Measurements from ENCODE around the gene MEG3.

Gene MEG3

DNA sequence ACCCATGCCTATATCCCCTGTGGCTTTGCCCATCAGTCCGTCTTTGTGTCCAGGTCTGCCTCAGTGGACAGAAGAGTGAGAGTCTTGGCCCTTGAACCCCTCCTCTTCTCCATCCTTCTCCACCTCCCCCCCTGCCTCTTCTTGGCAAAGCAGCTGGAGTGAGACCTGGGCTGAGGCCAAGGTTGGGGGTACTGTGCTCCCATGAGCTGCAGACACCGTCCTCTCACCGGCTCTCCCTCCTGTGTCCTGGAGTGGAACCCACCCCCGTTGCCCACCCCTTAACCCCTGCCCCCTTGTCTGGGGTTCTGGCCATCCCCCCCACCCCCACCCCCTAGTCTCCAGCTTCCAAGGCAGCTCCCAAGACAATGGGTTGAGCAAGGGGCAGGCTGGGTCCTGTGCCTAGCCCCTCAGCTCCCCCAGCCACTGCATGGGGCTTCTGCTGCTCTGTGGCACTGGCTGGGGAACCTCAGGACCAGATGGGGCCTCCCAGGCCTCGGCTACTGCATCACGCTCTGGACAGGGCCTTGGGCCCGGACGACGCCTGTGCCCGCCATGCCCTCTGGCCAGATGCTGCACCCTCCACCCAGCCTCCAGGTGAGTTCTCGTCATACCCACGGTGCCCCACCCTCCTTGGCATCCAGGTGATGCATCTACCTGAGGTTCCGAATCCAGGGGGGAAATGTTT lies 41.9 kb downstream of the MEG3 start:
- no peak for DNase-seq

- DNase-seq, result no peak
Observed at GRCh38 chr14:100868621-100869370, 42.9 kb downstream of the MEG3 start.

DNA sequence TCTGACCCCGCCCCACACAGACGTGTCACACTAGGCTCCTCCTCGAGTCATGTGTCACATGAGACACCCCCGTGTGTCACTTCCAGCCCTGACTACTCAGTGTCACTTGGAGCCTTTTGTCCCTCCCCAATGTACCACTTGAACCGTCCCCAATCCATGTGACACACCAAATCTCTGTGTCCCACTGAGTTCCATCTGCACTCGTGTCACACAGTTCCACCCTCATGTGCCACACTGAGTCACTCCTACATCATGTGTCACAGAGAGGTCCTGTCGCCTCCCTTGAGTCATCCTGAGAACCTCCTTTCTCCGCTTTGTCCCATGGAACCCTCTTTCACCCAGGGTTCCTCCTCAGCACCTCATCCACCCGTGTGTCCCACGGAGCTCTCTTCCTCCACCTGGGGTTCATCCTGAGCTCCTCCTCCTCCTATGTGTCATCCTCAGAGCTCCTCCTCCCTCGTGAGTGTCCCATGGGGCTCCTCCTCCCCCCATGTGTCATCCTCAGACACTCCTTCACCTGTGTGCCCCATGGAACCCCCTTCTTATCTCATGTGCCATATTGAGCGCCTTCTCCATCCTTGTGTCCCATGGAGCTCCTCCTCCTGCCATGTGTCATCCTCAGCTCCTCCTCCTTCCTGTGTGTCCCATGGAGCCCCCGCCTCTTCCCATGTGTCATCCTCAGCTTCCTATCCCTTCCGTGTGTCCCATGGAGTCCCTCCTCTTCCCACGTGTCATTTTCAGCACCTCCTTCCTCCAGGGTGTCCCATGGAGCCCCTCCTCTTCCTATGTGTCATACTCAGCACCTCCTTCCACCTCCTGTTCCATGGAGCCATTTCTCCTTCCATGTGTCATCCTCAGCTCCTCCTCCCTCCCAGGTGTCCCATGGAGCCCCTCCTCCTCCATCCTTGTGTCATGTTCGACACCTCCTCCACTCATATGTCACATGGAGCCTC lies 45.6 kb downstream of the MEG3 start:
- DNase-seq, result no peak

DNA sequence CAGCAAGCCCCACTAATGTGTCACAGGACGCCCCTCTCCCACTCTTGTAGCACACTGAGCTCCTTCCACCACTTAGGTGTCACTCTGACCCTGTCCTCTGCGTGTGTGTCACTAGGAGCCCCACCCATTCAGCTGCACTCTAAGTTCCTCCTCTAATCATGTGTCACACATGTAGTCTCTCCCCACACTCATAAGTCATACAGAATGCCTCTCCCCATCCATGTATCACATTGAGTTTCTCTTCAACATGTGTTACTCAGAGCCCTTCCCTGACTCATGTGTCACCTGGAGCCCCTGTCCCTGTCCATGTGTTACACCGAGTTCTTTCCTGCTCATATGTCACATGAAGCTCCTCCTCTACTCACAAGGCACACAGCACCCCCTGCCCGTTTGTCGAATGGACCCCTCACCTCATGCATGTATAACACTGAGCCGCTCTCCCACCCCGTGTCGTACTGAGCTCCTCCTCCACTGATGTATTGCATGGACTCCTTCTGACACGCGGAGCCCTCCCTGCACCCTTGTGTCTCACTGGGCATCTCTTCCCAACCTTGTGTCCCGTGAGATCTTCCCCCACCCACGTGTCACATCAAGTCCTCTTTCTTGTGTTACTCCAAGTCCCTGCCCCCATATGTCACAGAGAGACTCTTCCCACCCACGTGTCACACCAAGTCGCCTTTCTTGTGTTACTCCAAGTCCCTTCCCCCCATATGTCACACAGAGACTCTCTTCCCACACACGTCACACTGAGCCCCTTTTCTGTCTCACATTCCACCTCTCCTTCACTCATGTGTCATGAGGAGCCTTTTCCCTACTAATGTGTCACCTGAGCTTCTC lies 46.6 kb downstream of the MEG3 start:
- DNase-seq, result no peak

DNA sequence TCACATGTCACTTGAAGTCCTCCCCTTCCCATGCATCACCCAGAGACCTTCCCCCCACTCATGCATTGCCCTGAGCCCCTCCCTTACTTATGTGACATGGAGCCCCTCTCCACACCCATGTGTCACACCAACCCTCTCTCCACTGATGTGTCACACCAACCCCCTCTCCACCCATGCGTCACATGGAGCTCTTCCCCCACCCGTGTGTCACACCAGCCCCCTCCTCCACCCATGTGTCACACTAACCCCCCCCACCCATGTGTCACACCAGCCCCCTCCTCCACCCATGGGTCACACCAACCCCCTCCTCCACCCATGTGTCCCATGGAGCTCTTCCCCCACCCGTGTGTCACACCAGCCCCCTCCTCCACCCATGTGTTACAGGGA lies 47.2 kb downstream of the MEG3 start:
- no peak for DNase-seq

DNA sequence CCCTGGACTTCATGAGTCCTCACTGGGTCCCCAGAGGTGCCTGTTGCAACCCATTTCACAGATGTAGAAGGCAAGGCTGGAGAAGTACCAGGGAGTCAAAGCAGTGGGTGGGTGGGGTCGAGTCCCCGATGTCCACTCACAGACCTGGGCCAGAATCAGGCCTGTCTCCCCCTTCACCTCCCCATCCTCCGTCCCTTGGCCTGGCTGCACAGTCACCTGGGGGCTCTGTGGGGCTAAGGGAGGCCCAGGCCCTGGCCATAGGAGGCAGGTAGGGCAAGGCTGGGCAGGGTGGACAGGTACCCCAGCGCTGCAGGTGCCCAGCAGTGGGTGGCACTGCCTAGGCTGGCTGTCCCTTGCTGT lies 48.1 kb downstream of the MEG3 start:
- DNase-seq, result no peak

- no peak for DNase-seq
Observed at GRCh38 chr14:100874411-100875091, 48.6 kb downstream of the MEG3 start.

DNA sequence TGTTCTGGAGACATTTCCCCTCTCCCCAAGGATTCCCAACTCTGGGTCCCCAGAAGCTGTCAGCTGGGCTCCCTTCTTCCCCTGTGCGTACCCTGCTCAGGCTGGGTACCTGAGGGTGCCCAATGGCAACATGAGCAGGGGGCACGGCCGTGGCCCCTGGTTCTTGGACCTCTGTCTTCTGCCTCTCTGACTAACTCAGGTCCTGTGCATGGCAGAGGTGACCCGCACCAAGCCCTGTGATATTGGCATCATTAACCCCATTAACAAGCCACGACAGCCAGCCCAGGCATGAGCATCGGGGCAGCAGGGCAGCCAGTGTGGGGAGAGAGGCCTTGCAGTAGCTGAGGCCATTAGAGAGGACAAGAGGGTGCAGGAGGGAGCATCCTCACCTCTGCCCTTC lies 49.2 kb downstream of the MEG3 start:
- DNase-seq, result no peak

GRCh38 chr14:100875861-100876590 lies 50.1 kb downstream of the MEG3 start:
- no peak for DNase-seq

GRCh38 chr14:100878271-100879146 lies 52.6 kb downstream of the MEG3 start:
- DNase-seq, result no peak

DNA sequence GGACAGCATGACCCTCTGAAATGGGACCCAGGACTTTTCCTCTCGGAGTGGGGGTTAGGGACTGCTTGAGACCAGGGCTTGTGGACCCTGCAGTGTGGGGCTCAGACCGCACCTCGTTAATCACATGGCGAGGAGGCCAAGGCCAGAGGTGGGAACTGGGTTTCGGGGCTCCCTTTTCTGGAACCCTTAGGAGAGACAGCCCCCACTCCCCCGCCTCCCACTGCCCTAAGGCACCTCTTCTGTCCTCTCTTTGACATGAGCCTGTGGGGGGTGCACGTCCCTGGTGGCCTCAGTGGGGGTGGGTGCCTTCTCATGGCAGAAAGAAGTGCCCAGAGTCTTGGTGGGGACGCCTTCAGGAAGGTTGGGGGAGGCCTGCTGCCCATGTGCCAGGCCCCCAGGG lies 53.3 kb downstream of the MEG3 start:
- DNase-seq, result no peak

- no peak for DNase-seq
Observed at GRCh38 chr14:100879782-100880181, 53.9 kb downstream of the MEG3 start.

- DNase-seq, result no peak
Observed at GRCh38 chr14:100880271-100881101, 54.6 kb downstream of the MEG3 start.

- no peak for DNase-seq
Observed at GRCh38 chr14:100881211-100882025, 55.5 kb downstream of the MEG3 start.

GRCh38 chr14:100882026-100882967 lies 56.4 kb downstream of the MEG3 start:
- no peak for DNase-seq

- no peak for DNase-seq
Observed at GRCh38 chr14:100882991-100883788, 57.3 kb downstream of the MEG3 start.

DNA sequence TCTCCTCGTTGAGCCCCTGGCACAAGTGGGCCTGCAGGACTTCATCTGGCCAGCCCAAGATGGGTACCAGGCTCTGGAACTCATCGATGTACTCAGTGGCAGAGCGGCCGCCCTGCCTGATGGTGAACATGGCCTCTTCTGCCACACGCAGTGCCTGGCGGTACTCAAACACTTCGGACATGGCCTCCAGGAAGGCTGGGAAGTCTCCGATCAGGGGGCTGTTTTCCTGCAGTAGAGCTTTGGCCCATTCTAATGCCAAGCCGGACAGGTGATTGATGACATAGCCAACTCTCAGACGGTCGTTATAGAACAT lies 57.8 kb downstream of the MEG3 start:
- no peak for DNase-seq
